CD4-positive, CD25-positive, alpha-beta regulatory T cell (primary cell): ENCODE measurements around the gene CUTC. TPM values are rescaled to one million over a fixed set of nuclear protein-coding genes. Genes with fewer than 3 reads are reported as not detected.
"Not testable (repeated sequence)": the region's sequence is repeated elsewhere in the genome, so short reads cannot be mapped to it uniquely, and the experiment has no call there.

Source experiments
- ATAC-seq, 2 donors: fragments of 150-1000 bp; cut with Tn5 transposase; one replicate each; pipeline ENCODE4 v1.10.0; 2021; ENCODE audit warnings: low read depth in 2 of 2, moderate number of reproducible peaks in 2 of 2, moderate library complexity in 1 of 2
- DNase-seq, 3 donors: peaks; one replicate each; pipeline versions ENCODE4 v3.0.0 to v3.0.0-alpha.2; 2012 to 2022; ENCODE audit warnings: mixed read lengths in 1 of 3
- H3K27ac ChIP-seq: one replicate; pipeline ENCODE4 v1.7.0; 2013; ENCODE audit warnings: mild to moderate bottlenecking, low read length; ENCODE audit not compliant: insufficient read depth, poor library complexity, severe bottlenecking
- H3K27me3 ChIP-seq: one replicate; pipeline ENCODE4 v1.7.0; 2013; ENCODE audit warnings: low read length; ENCODE audit not compliant: control insufficient read depth, insufficient read depth
- H3K36me3 ChIP-seq: one replicate; pipeline ENCODE4 v1.7.0; 2013; ENCODE audit warnings: mild to moderate bottlenecking, low read length, moderate library complexity; ENCODE audit not compliant: control insufficient read depth, insufficient read depth
- H3K4me1 ChIP-seq: 2 replicates; pipeline ENCODE4 v1.7.0; 2013; ENCODE audit warnings: mild to moderate bottlenecking, low read length; ENCODE audit not compliant: insufficient read depth, control insufficient read depth, poor library complexity, severe bottlenecking
- H3K4me3 ChIP-seq: one replicate; pipeline ENCODE4 v1.7.0; 2013; ENCODE audit warnings: low read depth, mild to moderate bottlenecking, low read length, moderate library complexity
- H3K9me3 ChIP-seq, 2 experiments: 1 replicate in 1 of 2; 2 replicates in 1 of 2; pipeline ENCODE4 v1.7.0; 2013; ENCODE audit warnings: low read length in 2 of 2, mild to moderate bottlenecking in 1 of 2, moderate library complexity in 1 of 2; ENCODE audit not compliant: control insufficient read depth in 2 of 2
- H3K27ac Mint-ChIP-seq, 3 donors: one replicate each; pipeline ENCODE4 v1.8.0; 2020 to 2022; ENCODE audit warnings: mild to moderate bottlenecking in 3 of 3, mixed read lengths in 3 of 3, moderate library complexity in 2 of 3
- H3K27me3 Mint-ChIP-seq: one replicate; pipeline ENCODE4 v1.8.0; 2022; ENCODE audit warnings: mild to moderate bottlenecking, mixed read lengths
- H3K36me3 Mint-ChIP-seq: one replicate; pipeline ENCODE4 v1.8.0; 2020; ENCODE audit warnings: mixed read lengths
- H3K4me1 Mint-ChIP-seq, 4 donors: one replicate each; pipeline ENCODE4 v1.8.0; 2020 to 2022; ENCODE audit warnings: mixed read lengths in 4 of 4, mild to moderate bottlenecking in 1 of 4
- H3K4me3 Mint-ChIP-seq, 4 donors: one replicate each; pipeline ENCODE4 v1.8.0; 2020 to 2022; ENCODE audit warnings: mild to moderate bottlenecking in 4 of 4, mixed read lengths in 4 of 4, moderate library complexity in 3 of 4
- H3K9me3 Mint-ChIP-seq, 7 donors: one replicate each; pipeline ENCODE4 v1.8.0; 2020 to 2022; ENCODE audit warnings: mixed read lengths in 7 of 7, mild to moderate bottlenecking in 3 of 7, moderate library complexity in 2 of 7
- polyA plus RNA-seq, 4 donors: library from polyadenylated mRNA; unstranded; fragments of 300-500 nt; fragmentation: Illumina TruSeq; gene quantifications; one replicate each; pipeline ENCODE4 v1.2.3, GENCODE V29; 2021
- total RNA-seq: library from RNA; stranded (reverse); gene quantifications from one replicate; pipeline ENCODE4 v1.2.3, GENCODE V29; 2022

The CUTC gene
- total and polyA plus RNA-seq, 5 donors from 2014 or later: 21.8 to 81.0 (median 74.8) TPM

- Histone ChIP-seq H3K36me3 (peaks cover 16% of the 10 kb centered on the region), H3K9me3 (no peaks in the 10 kb centered on the region), H3K27ac (peak overlapping the region; percentile 88), H3K27me3 (no peaks in the 10 kb centered on the region), H3K4me1 (peaks cover 32% of the 10 kb centered on the region), H3K4me3 (peak overlapping the region; percentile 97)
- H3K4me1 Mint-ChIP-seq: peaks cover 15 to 68% (median 37%) of the 10 kb centered on the region in 4 donors
- peak overlapping the region; percentile 96 to 100 (median 100) for H3K4me3 Mint-ChIP-seq
- peaks cover 18% of the 10 kb centered on the region for H3K36me3 Mint-ChIP-seq
- DNase-seq: no peak
- H3K9me3 Mint-ChIP-seq: peaks cover 0 to 1% (median 0%) of the 10 kb centered on the region in 7 donors
- ATAC-seq: no peak
- peaks cover 6% of the 10 kb centered on the region for H3K27me3 Mint-ChIP-seq
- peak overlapping the region; percentile 98 to 100 (median 99) for H3K27ac Mint-ChIP-seq
Measured at GRCh38 chr10:99731306-99732032, 565 bp upstream of the CUTC start.

- Histone ChIP-seq H3K27ac (no peak overlapping the region), H3K27me3 (no peaks in the 10 kb centered on the region), H3K4me3 (peak overlapping the region; percentile 45), H3K4me1 (peaks cover 33% of the 10 kb centered on the region), H3K36me3 (peaks cover 14% of the 10 kb centered on the region), H3K9me3 (no peaks in the 10 kb centered on the region)
- Mint-ChIP-seq H3K4me3 (peak overlapping the region; percentile 83 to 96 (median 86)), H3K9me3 (peaks cover 0 to 2% (median 0%) of the 10 kb centered on the region in 7 donors), H3K27ac (peak overlapping the region in 2 of 3 donors; percentile 4 to 98), H3K27me3 (peaks cover 6% of the 10 kb centered on the region), H3K36me3 (peaks cover 23% of the 10 kb centered on the region), H3K4me1 (peaks cover 24 to 73% (median 39%) of the 10 kb centered on the region in 4 donors)
- DNase-seq (no peak), ATAC-seq (no peak)
Measured at GRCh38 chr10:99733366-99733765, 1.3 kb downstream of the CUTC start.

- peaks cover 26% of the 10 kb centered on the region for H3K36me3 Mint-ChIP-seq
- Histone ChIP-seq H3K4me1 (peaks cover 33% of the 10 kb centered on the region), H3K36me3 (peaks cover 17% of the 10 kb centered on the region)
- not testable (repeated sequence) for H3K27me3 Mint-ChIP-seq, ATAC-seq, H3K9me3 Mint-ChIP-seq, H3K9me3 ChIP-seq, H3K27ac ChIP-seq, H3K27ac Mint-ChIP-seq, DNase-seq, H3K27me3 ChIP-seq, H3K4me3 ChIP-seq
- H3K4me1 Mint-ChIP-seq: peaks cover 28 to 73% (median 38%) of the 10 kb centered on the region in 4 donors
- peak overlapping the region in 3 of 4 donors; percentile 41 to 96 (median 88) for H3K4me3 Mint-ChIP-seq
Measured at GRCh38 chr10:99734111-99734510, 2.1 kb downstream of the CUTC start.

- Histone ChIP-seq H3K9me3 (peaks cover 20 to 21% of the 10 kb centered on the region in 2 experiments), H3K27me3 (no peaks in the 10 kb centered on the region), H3K36me3 (peaks cover 77% of the 10 kb centered on the region), H3K4me3 (no peak overlapping the region), H3K4me1 (peaks cover 6% of the 10 kb centered on the region), H3K27ac (no peak overlapping the region)
- Mint-ChIP-seq H3K4me1 (peaks cover 27 to 45% (median 38%) of the 10 kb centered on the region in 4 donors), H3K4me3 (no peak overlapping the region), H3K36me3 (peaks cover 79% of the 10 kb centered on the region), H3K27ac (no peak overlapping the region), H3K9me3 (peaks cover 1 to 17% (median 7%) of the 10 kb centered on the region in 7 donors), H3K27me3 (no peaks in the 10 kb centered on the region)
- no peak for DNase-seq
- no peak for ATAC-seq
Measured at GRCh38 chr10:99740260-99740659, 8.2 kb downstream of the CUTC start.

- ATAC-seq (no peak), DNase-seq (no peak)
- Mint-ChIP-seq H3K36me3 (peaks cover 76% of the 10 kb centered on the region), H3K27me3 (no peaks in the 10 kb centered on the region), H3K9me3 (peaks cover 1 to 17% (median 7%) of the 10 kb centered on the region in 7 donors), H3K4me3 (peak overlapping the region in 1 of 4 donors; percentile 3), H3K27ac (no peak overlapping the region), H3K4me1 (peaks cover 22 to 38% (median 33%) of the 10 kb centered on the region in 4 donors)
- H3K27me3 ChIP-seq: no peaks in the 10 kb centered on the region
- H3K4me1 ChIP-seq: peaks cover 5% of the 10 kb centered on the region
- no peak overlapping the region for H3K4me3 ChIP-seq
- H3K9me3 ChIP-seq: peaks cover 20 to 21% of the 10 kb centered on the region in 2 experiments
- H3K27ac ChIP-seq: no peak overlapping the region
- peaks cover 84% of the 10 kb centered on the region for H3K36me3 ChIP-seq
Measured at GRCh38 chr10:99740933-99741559, 9.0 kb downstream of the CUTC start.

- ATAC-seq: no peak
- H3K36me3 Mint-ChIP-seq: peaks cover 71% of the 10 kb centered on the region
Measured at GRCh38 chr10:99742254-99742653, 10.2 kb downstream of the CUTC start.

GRCh38 chr10:99742701-99743100 lies 10.7 kb downstream of the CUTC start:
- Histone ChIP-seq H3K27ac (no peak overlapping the region), H3K36me3 (peaks cover 92% of the 10 kb centered on the region), H3K4me3 (no peak overlapping the region), H3K27me3 (no peaks in the 10 kb centered on the region), H3K9me3 (peaks cover 20 to 21% of the 10 kb centered on the region in 2 experiments), H3K4me1 (no peaks in the 10 kb centered on the region)
- H3K36me3 Mint-ChIP-seq: peaks cover 67% of the 10 kb centered on the region
- H3K4me1 Mint-ChIP-seq: peaks cover 19 to 30% (median 24%) of the 10 kb centered on the region in 4 donors
- ATAC-seq (no peak), DNase-seq (no peak)
- H3K9me3 Mint-ChIP-seq: peaks cover 1 to 17% (median 7%) of the 10 kb centered on the region in 7 donors
- no peak overlapping the region for H3K27ac Mint-ChIP-seq
- H3K4me3 Mint-ChIP-seq: no peak overlapping the region
- H3K27me3 Mint-ChIP-seq: no peaks in the 10 kb centered on the region

More at GRCh38 chr10:99742254-99742653, 10.2 kb downstream of the CUTC start:
- H3K4me1 Mint-ChIP-seq: peaks cover 20 to 35% (median 28%) of the 10 kb centered on the region in 4 donors
- H3K4me3 ChIP-seq: no peak overlapping the region
- H3K36me3 ChIP-seq: peaks cover 92% of the 10 kb centered on the region
- no peak overlapping the region for H3K4me3 Mint-ChIP-seq
- H3K27me3 ChIP-seq: no peaks in the 10 kb centered on the region
- no peaks in the 10 kb centered on the region for H3K27me3 Mint-ChIP-seq
- no peaks in the 10 kb centered on the region for H3K4me1 ChIP-seq
- H3K9me3 ChIP-seq: peaks cover 20 to 21% of the 10 kb centered on the region in 2 experiments
- peaks cover 1 to 17% (median 7%) of the 10 kb centered on the region in 7 donors for H3K9me3 Mint-ChIP-seq
- DNase-seq: no peak
- H3K27ac Mint-ChIP-seq: no peak overlapping the region
- no peak overlapping the region for H3K27ac ChIP-seq
